Activated T-cell treated with anti-CD3 and anti-CD28 coated beads, Interleukin-2, amount 50 U/mL, for 4 hours (primary cell): Measurements from ENCODE around the gene ORM2. TPM values are rescaled to one million over a fixed set of nuclear protein-coding genes. Genes with fewer than 3 reads are reported as not detected.

Experiments used
- ATAC-seq, 2 donors: fragments of 200-7000 bp; cut with Tn5 transposase; one replicate each; pipeline ENCODE4 v1.10.0; 2021
- DNase-seq: peaks from one replicate; pipeline ENCODE4 v3.0.0-alpha.2; 2020
- H3K27me3 Mint-ChIP-seq: one replicate; pipeline ENCODE4 v1.8.0; 2021; ENCODE audit warnings: low read depth, mixed read lengths
- H3K36me3 Mint-ChIP-seq: one replicate; pipeline ENCODE4 v1.8.0; 2022; ENCODE audit warnings: mixed read lengths; ENCODE audit not compliant: insufficient read depth
- H3K4me1 Mint-ChIP-seq: one replicate; pipeline ENCODE4 v1.8.0; 2021; ENCODE audit warnings: low read depth, mixed read lengths
- H3K4me3 Mint-ChIP-seq: one replicate; pipeline ENCODE4 v1.8.0; 2021; ENCODE audit warnings: mild to moderate bottlenecking, moderate library complexity, mixed read lengths
- H3K9me3 Mint-ChIP-seq: one replicate; pipeline ENCODE4 v1.8.0; 2021; ENCODE audit warnings: mixed read lengths
- total RNA-seq, 3 donors: library from RNA; stranded (reverse); gene quantifications; one replicate each; pipeline ENCODE4 v1.2.1, GENCODE V29; 2021

Gene ORM2
- total RNA-seq, 3 donors from 2014 or later: 0.84 to 1.0 TPM; not detected in 1

- H3K36me3 Mint-ChIP-seq: peaks cover 52% of the 10 kb centered on the region
- peaks cover 89% of the 10 kb centered on the region for H3K4me1 Mint-ChIP-seq
- DNase-seq: no peak
Observed at GRCh38 chr9:114378016-114378415, 48.3 kb downstream of the ORM2 start.

GRCh38 chr9:114378883-114379282, 49.2 kb downstream of the ORM2 start:
- Mint-ChIP-seq H3K36me3 (peaks cover 50% of the 10 kb centered on the region), H3K4me3 (no peak overlapping the region), H3K4me1 (peaks cover 89% of the 10 kb centered on the region), H3K9me3 (no peaks in the 10 kb centered on the region), H3K27me3 (no peaks in the 10 kb centered on the region)
- no peak for DNase-seq
- no peak for ATAC-seq

More at GRCh38 chr9:114378016-114378415, 48.3 kb downstream of the ORM2 start:
- Mint-ChIP-seq H3K9me3 (no peaks in the 10 kb centered on the region), H3K4me3 (no peak overlapping the region), H3K27me3 (no peaks in the 10 kb centered on the region)
- ATAC-seq: no peak

Other genes with a start within 250 kb of the ORM2 start
- gene KIF12, start 230.6 kb upstream of the ORM2 start, total RNA-seq: under 1 TPM in 1 of 3 donors, not detected in 2; 0.10 TPM
- 1 to 10 TPM; 1.4 to 2.8 (median 1.7) TPM for gene COL27A1, start 174.3 kb upstream of the ORM2 start, total RNA-seq
- gene ORM1, start 6.8 kb upstream of the ORM2 start, total RNA-seq: 1 to 10 TPM; 2.4 to 4.5 (median 3.5) TPM
- 10 to 100 TPM; 77.2 to 81.7 (median 80.6) TPM for gene AKNA, start 58.1 kb downstream of the ORM2 start, total RNA-seq
- 1 to 10 TPM; 2.0 to 5.8 (median 2.2) TPM for gene WHRN, start 175.6 kb downstream of the ORM2 start, total RNA-seq